HL-60 (cell line): Measurements from ENCODE around the gene MCM6.

ENCODE experiments used
- DNase-seq, 2 experiments: peaks; one replicate each; pipeline ENCODE4 v3.0.0-alpha.2; 2010 to 2020; ENCODE audit warnings: low read depth in 1 of 2, low spot score in 1 of 2
- H3K27ac ChIP-seq: fragments of 250-450 bp; sonication (Bioruptor Pico); replicated peaks from 2 replicates; pipeline ENCODE4 v1.5.1; 2020; ENCODE audit warnings: mild to moderate bottlenecking, moderate library complexity
- H3K27me3 ChIP-seq: fragments of 250-450 bp; sonication (Bioruptor Pico); 2 replicates; pipeline ENCODE4 v1.5.1; 2021; ENCODE audit warnings: mild to moderate bottlenecking, moderate library complexity; ENCODE audit not compliant: insufficient read depth, poor library complexity, severe bottlenecking
- H3K4me3 ChIP-seq: replicated peaks from 2 replicates; pipeline ENCODE4 v1.5.1; 2011; ENCODE audit warnings: mild to moderate bottlenecking, control low read depth, low read length; ENCODE audit not compliant: insufficient read depth
- GABPA ChIP-seq: IDR thresholded peaks from 2 replicates; pipeline ENCODE4 v1.6.1; 2012; ENCODE audit warnings: low read depth
- POLR2AphosphoS5 ChIP-seq: IDR thresholded peaks from 2 replicates; pipeline ENCODE4 v1.6.1; 2012; ENCODE audit warnings: low read depth
- SPI1 ChIP-seq: IDR thresholded peaks from 2 replicates; pipeline ENCODE4 v1.6.1; 2012; ENCODE audit warnings: low read depth, mild to moderate bottlenecking, borderline replicate concordance
- TF ChIP-seq, protein P1 (sequence below): IDR thresholded peaks from one replicate; pipeline ENCODE4 v1.5.1; 2011; ENCODE audit warnings: low read length, control low read depth, inconsistent platforms; ENCODE audit not compliant: insufficient read depth
- TF ChIP-seq, protein P2 (sequence below): IDR thresholded peaks from 2 replicates; pipeline ENCODE4 v1.6.1; 2012; ENCODE audit warnings: low read depth; ENCODE audit not compliant: insufficient replicate concordance

MCM6 gene

DNA sequence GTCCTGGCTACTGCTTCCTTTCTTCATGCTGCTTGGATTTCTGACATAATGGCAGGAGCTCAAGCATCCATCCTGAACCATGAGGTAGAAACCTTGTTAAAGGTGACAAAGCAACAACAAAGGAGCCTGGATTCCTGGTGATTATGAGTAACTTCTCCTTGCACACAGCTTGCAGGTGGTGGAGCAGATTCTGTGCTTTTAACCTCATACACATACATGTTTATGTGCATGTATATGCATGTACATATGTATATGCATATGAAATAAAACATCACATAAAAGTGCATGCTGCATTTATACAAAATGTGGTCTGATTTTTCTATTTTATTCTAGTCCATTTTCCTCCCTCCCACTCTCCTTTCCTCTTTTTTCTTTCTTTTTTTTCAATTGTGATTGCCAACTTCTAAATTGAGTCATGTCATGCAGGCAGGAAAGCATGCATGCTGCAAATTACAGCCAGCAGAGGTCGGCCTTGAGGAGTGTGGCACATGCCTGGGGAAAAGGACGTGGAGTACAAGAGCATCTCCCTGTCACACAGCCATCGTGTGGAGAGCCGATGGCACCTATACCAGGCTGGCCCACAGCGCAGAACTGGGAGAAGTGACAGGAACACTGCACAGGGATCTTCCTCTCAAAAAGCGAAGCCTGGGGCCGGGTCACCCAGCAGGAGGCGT is 57.2 kb downstream of the MCM6 start:
- TF ChIP-seq POLR2AphosphoS5: no peak
- TF ChIP-seq, protein P1, sequence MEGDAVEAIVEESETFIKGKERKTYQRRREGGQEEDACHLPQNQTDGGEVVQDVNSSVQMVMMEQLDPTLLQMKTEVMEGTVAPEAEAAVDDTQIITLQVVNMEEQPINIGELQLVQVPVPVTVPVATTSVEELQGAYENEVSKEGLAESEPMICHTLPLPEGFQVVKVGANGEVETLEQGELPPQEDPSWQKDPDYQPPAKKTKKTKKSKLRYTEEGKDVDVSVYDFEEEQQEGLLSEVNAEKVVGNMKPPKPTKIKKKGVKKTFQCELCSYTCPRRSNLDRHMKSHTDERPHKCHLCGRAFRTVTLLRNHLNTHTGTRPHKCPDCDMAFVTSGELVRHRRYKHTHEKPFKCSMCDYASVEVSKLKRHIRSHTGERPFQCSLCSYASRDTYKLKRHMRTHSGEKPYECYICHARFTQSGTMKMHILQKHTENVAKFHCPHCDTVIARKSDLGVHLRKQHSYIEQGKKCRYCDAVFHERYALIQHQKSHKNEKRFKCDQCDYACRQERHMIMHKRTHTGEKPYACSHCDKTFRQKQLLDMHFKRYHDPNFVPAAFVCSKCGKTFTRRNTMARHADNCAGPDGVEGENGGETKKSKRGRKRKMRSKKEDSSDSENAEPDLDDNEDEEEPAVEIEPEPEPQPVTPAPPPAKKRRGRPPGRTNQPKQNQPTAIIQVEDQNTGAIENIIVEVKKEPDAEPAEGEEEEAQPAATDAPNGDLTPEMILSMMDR: peak; percentile 37
- no peak overlapping the region for H3K27ac ChIP-seq
- peak in 1 of 2 experiments; percentile 53 for DNase-seq
- no peaks in the 10 kb centered on the region for H3K27me3 ChIP-seq
- H3K4me3 ChIP-seq: no peak overlapping the region

DNA sequence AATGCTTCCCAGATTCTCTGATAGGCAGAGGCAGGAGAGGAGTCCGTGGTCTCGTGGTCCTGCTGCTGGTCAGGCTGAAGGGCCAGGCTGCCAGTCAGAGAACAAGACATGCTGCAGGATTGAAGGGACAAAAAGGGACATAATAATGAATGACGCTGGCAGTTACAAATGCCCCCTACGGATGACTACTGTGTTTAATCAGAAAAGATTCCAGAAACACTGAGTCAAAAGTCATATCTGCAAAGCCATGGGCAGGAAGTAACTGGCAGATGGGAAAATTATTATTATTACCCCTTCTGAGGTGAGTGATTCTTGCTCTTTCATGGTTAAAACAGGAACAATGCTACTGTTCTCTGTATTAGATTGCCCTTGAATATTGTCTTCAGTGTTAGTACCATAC is 58.3 kb downstream of the MCM6 start:
- no peak for DNase-seq
- Histone ChIP-seq H3K27ac (no peak overlapping the region), H3K4me3 (no peak overlapping the region), H3K27me3 (no peaks in the 10 kb centered on the region)
- TF ChIP-seq GABPA (no peak), POLR2AphosphoS5 (no peak), SPI1 (no peak)
- TF ChIP-seq, protein P2, sequence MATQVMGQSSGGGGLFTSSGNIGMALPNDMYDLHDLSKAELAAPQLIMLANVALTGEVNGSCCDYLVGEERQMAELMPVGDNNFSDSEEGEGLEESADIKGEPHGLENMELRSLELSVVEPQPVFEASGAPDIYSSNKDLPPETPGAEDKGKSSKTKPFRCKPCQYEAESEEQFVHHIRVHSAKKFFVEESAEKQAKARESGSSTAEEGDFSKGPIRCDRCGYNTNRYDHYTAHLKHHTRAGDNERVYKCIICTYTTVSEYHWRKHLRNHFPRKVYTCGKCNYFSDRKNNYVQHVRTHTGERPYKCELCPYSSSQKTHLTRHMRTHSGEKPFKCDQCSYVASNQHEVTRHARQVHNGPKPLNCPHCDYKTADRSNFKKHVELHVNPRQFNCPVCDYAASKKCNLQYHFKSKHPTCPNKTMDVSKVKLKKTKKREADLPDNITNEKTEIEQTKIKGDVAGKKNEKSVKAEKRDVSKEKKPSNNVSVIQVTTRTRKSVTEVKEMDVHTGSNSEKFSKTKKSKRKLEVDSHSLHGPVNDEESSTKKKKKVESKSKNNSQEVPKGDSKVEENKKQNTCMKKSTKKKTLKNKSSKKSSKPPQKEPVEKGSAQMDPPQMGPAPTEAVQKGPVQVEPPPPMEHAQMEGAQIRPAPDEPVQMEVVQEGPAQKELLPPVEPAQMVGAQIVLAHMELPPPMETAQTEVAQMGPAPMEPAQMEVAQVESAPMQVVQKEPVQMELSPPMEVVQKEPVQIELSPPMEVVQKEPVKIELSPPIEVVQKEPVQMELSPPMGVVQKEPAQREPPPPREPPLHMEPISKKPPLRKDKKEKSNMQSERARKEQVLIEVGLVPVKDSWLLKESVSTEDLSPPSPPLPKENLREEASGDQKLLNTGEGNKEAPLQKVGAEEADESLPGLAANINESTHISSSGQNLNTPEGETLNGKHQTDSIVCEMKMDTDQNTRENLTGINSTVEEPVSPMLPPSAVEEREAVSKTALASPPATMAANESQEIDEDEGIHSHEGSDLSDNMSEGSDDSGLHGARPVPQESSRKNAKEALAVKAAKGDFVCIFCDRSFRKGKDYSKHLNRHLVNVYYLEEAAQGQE: no peak
- TF ChIP-seq, protein P1: no peak

DNA sequence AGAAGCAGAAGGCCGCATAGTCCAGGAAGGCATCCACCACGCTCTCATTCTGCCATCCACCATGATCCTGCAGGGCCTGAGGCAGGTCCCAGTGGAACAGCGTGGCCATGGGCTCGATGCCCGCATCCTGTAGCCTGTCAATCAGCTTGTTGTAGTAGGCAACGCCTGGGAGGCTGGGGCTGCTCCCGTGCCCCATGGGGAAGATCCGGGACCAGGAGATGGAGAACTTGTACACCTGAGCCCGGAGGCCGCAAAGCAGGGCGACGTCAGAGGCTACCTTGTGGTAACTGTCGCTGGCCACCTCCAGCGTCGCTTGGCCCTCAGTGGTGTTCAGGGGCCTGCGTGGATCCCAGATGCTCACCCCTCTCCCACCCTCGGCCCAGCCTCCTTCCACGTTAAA is 58.8 kb downstream of the MCM6 start:
- no peak for DNase-seq
- TF ChIP-seq GABPA (no peak), POLR2AphosphoS5 (no peak), SPI1 (no peak)
- TF ChIP-seq, protein P2: no peak
- TF ChIP-seq, protein P1: no peak

DNA sequence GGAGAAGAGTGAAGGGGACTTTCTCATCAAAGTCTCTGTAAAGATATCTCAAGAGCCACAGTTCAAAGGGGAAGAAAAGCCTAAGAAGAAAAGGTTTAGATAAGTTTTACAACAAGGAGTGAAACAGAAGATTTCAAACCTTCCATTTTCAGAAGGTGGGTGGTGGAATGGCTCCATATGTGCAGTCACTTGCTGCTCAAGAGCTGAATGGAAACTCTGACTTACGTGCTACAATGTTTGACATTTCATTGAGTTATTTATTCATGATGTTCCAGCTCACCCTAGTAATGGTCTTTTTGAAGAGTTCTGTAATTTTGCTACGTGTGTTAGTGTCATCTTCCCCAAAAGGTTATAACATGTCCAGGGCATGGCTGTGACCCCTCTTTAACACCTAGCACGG is 61.0 kb downstream of the MCM6 start:
- H3K27me3 ChIP-seq: no peaks in the 10 kb centered on the region
- no peak for DNase-seq
- H3K27ac ChIP-seq: no peak overlapping the region
- TF ChIP-seq, protein P1: no peak
- TF ChIP-seq POLR2AphosphoS5: no peak
- no peak for TF ChIP-seq GABPA
- TF ChIP-seq, protein P2: no peak
- TF ChIP-seq SPI1: no peak
- no peak overlapping the region for H3K4me3 ChIP-seq

More for the DNA sequence above, 58.8 kb downstream of the MCM6 start:
- no peak overlapping the region for H3K4me3 ChIP-seq
- H3K27me3 ChIP-seq: no peaks in the 10 kb centered on the region
- no peak overlapping the region for H3K27ac ChIP-seq
